ENCODE measurements around the gene C5.

- TF ChIP-seq, protein P1, sequence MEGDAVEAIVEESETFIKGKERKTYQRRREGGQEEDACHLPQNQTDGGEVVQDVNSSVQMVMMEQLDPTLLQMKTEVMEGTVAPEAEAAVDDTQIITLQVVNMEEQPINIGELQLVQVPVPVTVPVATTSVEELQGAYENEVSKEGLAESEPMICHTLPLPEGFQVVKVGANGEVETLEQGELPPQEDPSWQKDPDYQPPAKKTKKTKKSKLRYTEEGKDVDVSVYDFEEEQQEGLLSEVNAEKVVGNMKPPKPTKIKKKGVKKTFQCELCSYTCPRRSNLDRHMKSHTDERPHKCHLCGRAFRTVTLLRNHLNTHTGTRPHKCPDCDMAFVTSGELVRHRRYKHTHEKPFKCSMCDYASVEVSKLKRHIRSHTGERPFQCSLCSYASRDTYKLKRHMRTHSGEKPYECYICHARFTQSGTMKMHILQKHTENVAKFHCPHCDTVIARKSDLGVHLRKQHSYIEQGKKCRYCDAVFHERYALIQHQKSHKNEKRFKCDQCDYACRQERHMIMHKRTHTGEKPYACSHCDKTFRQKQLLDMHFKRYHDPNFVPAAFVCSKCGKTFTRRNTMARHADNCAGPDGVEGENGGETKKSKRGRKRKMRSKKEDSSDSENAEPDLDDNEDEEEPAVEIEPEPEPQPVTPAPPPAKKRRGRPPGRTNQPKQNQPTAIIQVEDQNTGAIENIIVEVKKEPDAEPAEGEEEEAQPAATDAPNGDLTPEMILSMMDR (conservative IDR thresholded peaks at IDR 0.05; ENCODE audit: low read length), result no peak
- TF ChIP-seq EZH2phosphoT487 (IDR thresholded peaks at IDR 0.05; ENCODE audit: borderline replicate concordance), result no peak
Measured at GRCh38 chr9:120922404-120923195, 127.5 kb downstream of the C5 start.

Measured in Loucy (cell line).